Chondrocyte (in vitro differentiated cells): Measurements from ENCODE around the gene UBN1. TPM values are rescaled to one million over a fixed set of nuclear protein-coding genes. Genes with fewer than 3 reads are reported as not detected.
A peak's percentile ranks its signal among the peaks of the same experiment; 100 is the strongest.

Experiments used
- DNase-seq: peaks from one replicate; pipeline ENCODE4 v3.0.0; 2021; ENCODE audit warnings: mixed read lengths, low spot score
- H3K27ac Mint-ChIP-seq: one replicate; pipeline ENCODE4 v1.8.0; 2021; ENCODE audit warnings: mild to moderate bottlenecking, moderate library complexity, mixed read lengths; ENCODE audit not compliant: unreplicated experiment
- H3K27me3 Mint-ChIP-seq: 2 replicates; pipeline ENCODE4 v1.8.0; 2021; ENCODE audit warnings: low read depth, mixed read lengths
- H3K36me3 Mint-ChIP-seq: 2 replicates; pipeline ENCODE4 v1.8.0; 2021; ENCODE audit warnings: low read depth, mixed read lengths
- H3K4me1 Mint-ChIP-seq: 2 replicates; pipeline ENCODE4 v1.8.0; 2021; ENCODE audit warnings: low read depth, mild to moderate bottlenecking, mixed read lengths
- H3K4me3 Mint-ChIP-seq: one replicate; pipeline ENCODE4 v1.8.0; 2021; ENCODE audit warnings: mild to moderate bottlenecking, moderate library complexity, mixed read lengths; ENCODE audit not compliant: unreplicated experiment
- H3K9me3 Mint-ChIP-seq: 2 replicates; pipeline ENCODE4 v1.8.0; 2021; ENCODE audit warnings: low read depth, mixed read lengths
- CTCF ChIP-seq: fragments of 200-600 bp; sonication (generic); IDR thresholded peaks from 2 replicates; pipeline ENCODE4 v1.5.0; 2021; ENCODE audit warnings: antibody characterized with exemption, mild to moderate bottlenecking, moderate library complexity
- total RNA-seq: library from RNA; stranded (reverse); gene quantifications from 3 replicates; pipeline ENCODE4 v1.2.1, GENCODE V29; 2021

Gene UBN1
- total RNA-seq, 1 donor from 2014 or later = 40.1 TPM

GRCh38 chr16:4891097-4891885, 44.0 kb downstream of the UBN1 start:
- no peaks in the 10 kb centered on the region for H3K27me3 Mint-ChIP-seq
- no peaks in the 10 kb centered on the region for H3K9me3 Mint-ChIP-seq
- H3K36me3 Mint-ChIP-seq = peaks cover 7% of the 10 kb centered on the region
- no peak overlapping the region for H3K27ac Mint-ChIP-seq
- no peak for DNase-seq
- H3K4me1 Mint-ChIP-seq = peaks cover 3% of the 10 kb centered on the region
- TF ChIP-seq CTCF = no peak
- no peak overlapping the region for H3K4me3 Mint-ChIP-seq

GRCh38 chr16:4891886-4892216, 44.6 kb downstream of the UBN1 start:
- peaks cover 3% of the 10 kb centered on the region for H3K4me1 Mint-ChIP-seq
- H3K36me3 Mint-ChIP-seq = peaks cover 7% of the 10 kb centered on the region

GRCh38 chr16:4892361-4893102, 45.3 kb downstream of the UBN1 start:
- no peak for TF ChIP-seq CTCF
- Mint-ChIP-seq H3K4me1 (peaks cover 3% of the 10 kb centered on the region), H3K9me3 (no peaks in the 10 kb centered on the region), H3K27ac (peak overlapping the region; percentile 41), H3K27me3 (no peaks in the 10 kb centered on the region), H3K4me3 (no peak overlapping the region), H3K36me3 (peaks cover 6% of the 10 kb centered on the region)
- DNase-seq = no peak

More at GRCh38 chr16:4891886-4892216, 44.6 kb downstream of the UBN1 start:
- DNase-seq = no peak
- Mint-ChIP-seq H3K27me3 (no peaks in the 10 kb centered on the region), H3K4me3 (no peak overlapping the region), H3K27ac (no peak overlapping the region), H3K9me3 (no peaks in the 10 kb centered on the region)
- TF ChIP-seq CTCF = no peak

GRCh38 chr16:4893103-4893862, 46.0 kb downstream of the UBN1 start:
- TF ChIP-seq CTCF = no peak
- Mint-ChIP-seq H3K9me3 (peaks cover 2% of the 10 kb centered on the region), H3K4me3 (no peak overlapping the region), H3K27ac (no peak overlapping the region), H3K36me3 (no peaks in the 10 kb centered on the region), H3K27me3 (no peaks in the 10 kb centered on the region), H3K4me1 (peaks cover 3% of the 10 kb centered on the region)
- peak; percentile 92 for DNase-seq
